H1 (cell line): ENCODE measurements around the gene PRSS21. TPM values are rescaled to one million over a fixed set of nuclear protein-coding genes. Genes with fewer than 3 reads are reported as not detected.
A peak's percentile ranks its signal among the peaks of the same experiment; 100 is the strongest.

Experiments used
- CTCF ChIA-PET: fragments of 300-600 bp; sonication (Branson Sonifier 250); formaldehyde crosslinking; loops from one replicate; lab custom pipeline; 2021; ENCODE audit not compliant: partially characterized antibody; lab: Charles Lee
- POLR2A ChIA-PET: fragments of 300-600 bp; sonication (Branson Sonifier 250); formaldehyde crosslinking; loops from one replicate; lab custom pipeline; 2021; ENCODE audit warnings: inconsistent platforms; ENCODE audit not compliant: partially characterized antibody; lab: Charles Lee
- DNase-seq, 2 experiments: peaks; one replicate each; pipeline versions ENCODE4 v3.0.0 to v3.0.0-alpha.2; 2010 to 2022; ENCODE audit warnings: low spot score in 2 of 2, low read depth in 1 of 2, mixed read lengths in 1 of 2
- FAIRE-seq: peaks from 2 replicates; lab custom pipeline; 2011; peaks lifted over from hg19 to GRCh38; lab: Jason Lieb, UNC
- H2AFZ ChIP-seq: 2 replicates; pipeline ENCODE4 v1.8.1; 2012; ENCODE audit warnings: low read length, inconsistent platforms
- H2AK5ac ChIP-seq: 2 replicates; pipeline ENCODE4 v1.6.1; 2013; ENCODE audit warnings: low read depth, low read length
- H2BK120ac ChIP-seq: replicated peaks from 2 replicates; pipeline ENCODE3; 2013; ENCODE audit warnings: low read depth, low read length, inconsistent platforms
- H2BK12ac ChIP-seq: 2 replicates; pipeline ENCODE4 v1.6.1; 2013; ENCODE audit warnings: low read depth, low read length
- H2BK15ac ChIP-seq: 2 replicates; pipeline ENCODE4 v1.6.1; 2013; ENCODE audit warnings: low read length
- H2BK20ac ChIP-seq: 2 replicates; pipeline ENCODE4 v1.6.1; 2013; ENCODE audit warnings: low read length
- H2BK5ac ChIP-seq: 2 replicates; pipeline ENCODE4 v1.6.1; 2013; ENCODE audit warnings: low read depth, low read length
- H3K14ac ChIP-seq: 2 replicates; pipeline ENCODE4 v1.6.1; 2013; ENCODE audit warnings: inconsistent platforms; ENCODE audit not compliant: insufficient read length
- H3K18ac ChIP-seq: 2 replicates; pipeline ENCODE4 v1.6.1; 2013; ENCODE audit warnings: low read length; ENCODE audit errors: extremely low read depth
- H3K23ac ChIP-seq: 2 replicates; pipeline ENCODE4 v1.6.1; 2013; ENCODE audit warnings: inconsistent platforms; ENCODE audit not compliant: insufficient read length
- H3K23me2 ChIP-seq: 2 replicates; pipeline ENCODE4 v1.6.1; 2013; ENCODE audit warnings: low read depth, low read length
- H3K27ac ChIP-seq: 2 replicates; pipeline ENCODE4 v1.6.1; 2011; ENCODE audit warnings: low read depth, low read length, inconsistent platforms
- H3K27me3 ChIP-seq, 4 experiments: replicated peaks in 1 of 4; 1 replicate in 1 of 4; 2 replicates in 3 of 4; pipeline versions ENCODE4 v1.6.1 to v1.8.1; 2011 to 2013; ENCODE audit warnings: low read length in 3 of 4, mild to moderate bottlenecking in 3 of 4, inconsistent platforms in 2 of 4, mixed read lengths in 2 of 4, moderate library complexity in 1 of 4; ENCODE audit not compliant: control insufficient read depth in 3 of 4, insufficient read depth in 3 of 4; ENCODE audit errors: extremely low read depth in 1 of 4
- H3K36me3 ChIP-seq, 4 experiments: 2 replicates each; pipeline versions ENCODE4 v1.6.1 to v1.8.1; 2011 to 2013; ENCODE audit warnings: mild to moderate bottlenecking in 4 of 4, low read length in 3 of 4, moderate library complexity in 2 of 4, control low read depth in 1 of 4, inconsistent platforms in 1 of 4; ENCODE audit not compliant: insufficient read depth in 4 of 4, control insufficient read depth in 2 of 4
- H3K4ac ChIP-seq: replicated peaks from 2 replicates; pipeline ENCODE3; 2013; ENCODE audit warnings: low read length, low read depth, mixed read lengths, inconsistent platforms; ENCODE audit not compliant: insufficient read length
- H3K4me1 ChIP-seq, 4 experiments: replicated peaks in 1 of 4; 1 replicate in 1 of 4; 2 replicates in 3 of 4; pipeline versions ENCODE4 v1.6.1 to v1.8.1; 2011 to 2013; ENCODE audit warnings: low read length in 3 of 4, inconsistent platforms in 2 of 4, mixed read lengths in 1 of 4; ENCODE audit not compliant: insufficient read depth in 4 of 4, control insufficient read depth in 3 of 4
- H3K4me2 ChIP-seq, 2 experiments: 2 replicates each; pipeline versions ENCODE4 v1.6.1 to v1.8.1; 2011 to 2013; ENCODE audit warnings: low read depth in 2 of 2, low read length in 2 of 2, control low read depth in 1 of 2, inconsistent platforms in 1 of 2, mild to moderate bottlenecking in 1 of 2; ENCODE audit not compliant: insufficient read depth in 1 of 2
- H3K4me3 ChIP-seq, 4 experiments: fragments of 200-600, 300-600 bp in 1 of 4; sonication (generic), shearing (Covaris generic), sonication (Bioruptor Twin) in 1 of 4; 2 replicates each; pipeline versions ENCODE4 v1.5.1 to v1.8.1; 2011 to 2016; ENCODE audit warnings: low read length in 4 of 4, low read depth in 3 of 4, control low read depth in 2 of 4, inconsistent platforms in 2 of 4, mild to moderate bottlenecking in 2 of 4, mixed read lengths in 1 of 4, moderate library complexity in 1 of 4; ENCODE audit not compliant: insufficient read depth in 2 of 4; ENCODE audit errors: extremely low read depth in 1 of 4
- H3K56ac ChIP-seq: replicated peaks from 2 replicates; pipeline ENCODE3; 2013; ENCODE audit warnings: low read depth, mild to moderate bottlenecking, mixed read lengths, low read length, inconsistent platforms; ENCODE audit not compliant: insufficient read length
- H3K79me1 ChIP-seq: 2 replicates; pipeline ENCODE4 v1.6.1; 2013; ENCODE audit warnings: low read depth, low read length, control low read depth
- H3K79me2 ChIP-seq, 2 experiments: 2 replicates each; pipeline versions ENCODE4 v1.6.1 to v1.8.1; 2012 to 2013; ENCODE audit warnings: low read length in 2 of 2, mild to moderate bottlenecking in 2 of 2, inconsistent platforms in 1 of 2; ENCODE audit not compliant: insufficient read depth in 2 of 2, control insufficient read depth in 1 of 2
- H3K9ac ChIP-seq, 4 experiments: replicated peaks in 1 of 4; 1 replicate in 1 of 4; 2 replicates in 3 of 4; pipeline versions ENCODE4 v1.6.1 to v1.8.1; 2011 to 2013; ENCODE audit warnings: low read depth in 3 of 4, low read length in 3 of 4, control low read depth in 2 of 4, mild to moderate bottlenecking in 2 of 4, moderate library complexity in 2 of 4, inconsistent platforms in 1 of 4; ENCODE audit errors: extremely low read depth in 1 of 4
- H3K9me3 ChIP-seq, 2 experiments: 2 replicates each; pipeline versions ENCODE4 v1.6.1 to v1.8.1; 2012 to 2013; ENCODE audit warnings: mild to moderate bottlenecking in 2 of 2, moderate library complexity in 2 of 2, control low read depth in 1 of 2, inconsistent platforms in 1 of 2, low read depth in 1 of 2, low read length in 1 of 2, mixed read lengths in 1 of 2; ENCODE audit not compliant: insufficient read depth in 2 of 2
- H4K20me1 ChIP-seq, 2 experiments: replicated peaks in 1 of 2; 2 replicates each; pipeline versions ENCODE3 to v1.8.1; 2011 to 2013; ENCODE audit warnings: inconsistent platforms in 2 of 2, low read length in 2 of 2, mild to moderate bottlenecking in 1 of 2; ENCODE audit not compliant: insufficient read depth in 2 of 2, control insufficient read depth in 1 of 2
- H4K5ac ChIP-seq: 2 replicates; pipeline ENCODE4 v1.6.1; 2013; ENCODE audit warnings: low read length, low read depth, mixed read lengths, inconsistent platforms; ENCODE audit not compliant: insufficient read length
- H4K8ac ChIP-seq: 2 replicates; pipeline ENCODE4 v1.8.0; 2013; ENCODE audit warnings: mild to moderate bottlenecking, moderate library complexity, low read length, inconsistent platforms; ENCODE audit not compliant: insufficient read depth; ENCODE audit errors: extremely low read depth
- H4K91ac ChIP-seq: replicated peaks from 2 replicates; pipeline ENCODE3; 2013; ENCODE audit warnings: low read length, mixed read lengths, inconsistent platforms; ENCODE audit not compliant: insufficient read length
- BCL11A ChIP-seq, 2 experiments: IDR thresholded peaks; one replicate each; pipeline ENCODE4 v1.6.1; 2011; ENCODE audit warnings: low read depth in 2 of 2, low read length in 2 of 2, mild to moderate bottlenecking in 2 of 2
- CTCF ChIP-seq, 3 experiments: IDR thresholded peaks; 1 replicate in 2 of 3; 2 replicates in 1 of 3; pipeline versions ENCODE4 v1.5.1 to v1.6.1; 2011; ENCODE audit warnings: low read length in 3 of 3, mild to moderate bottlenecking in 3 of 3, inconsistent platforms in 2 of 3, low read depth in 1 of 3, moderate library complexity in 1 of 3; ENCODE audit not compliant: insufficient read depth in 1 of 3; ENCODE audit errors: control extremely low read depth in 1 of 3
- FOSL1 ChIP-seq: IDR thresholded peaks from 2 replicates; pipeline ENCODE4 v1.6.1; 2011; ENCODE audit warnings: mild to moderate bottlenecking, low read depth, low read length, moderate library complexity; ENCODE audit not compliant: insufficient read depth
- PHF8 ChIP-seq: fragments of 200-600 bp; sonication (generic); conservative IDR thresholded peaks from 2 replicates; pipeline ENCODE4 v1.7.1; 2012; ENCODE audit warnings: low read depth, mild to moderate bottlenecking, inconsistent platforms, low read length, moderate library complexity
- WGBS, 2 experiments: shearing (Covaris generic) in 1 of 2; methylation state at CpG; one replicate each; pipeline versions ENCODE4 v1.1.6 to v1.1.7; 2013 to 2015; ENCODE audit warnings: low lambda C conversion rate in 2 of 2, mixed read lengths in 2 of 2, inconsistent platforms in 1 of 2, low coverage in 1 of 2, missing lambda C conversion rate in 1 of 2; ENCODE audit not compliant: insufficient replicate concordance in 2 of 2, insufficient coverage in 1 of 2, insufficient read length in 1 of 2; ENCODE audit errors: extremely low coverage in 1 of 2, missing lambda C conversion rate in 1 of 2; 5-methylcytosine and 5-hydroxymethylcytosine counted together
- polyA plus RNA-seq, 7 experiments: library from polyadenylated mRNA; depleted of rRNA in 3 of 7; stranded (reverse) in 5 of 7; unstranded in 2 of 7; fragments of >200 nt in 5 of 7; fragments of 200-250 nt in 2 of 7; gene quantifications; 1 replicate in 5 of 7; 2 replicates in 1 of 7; 4 replicates in 1 of 7; pipeline versions ENCODE4 v1.2.1 to v1.2.3, GENCODE V29; 2011 to 2013; ENCODE audit warnings: missing spikeins in 2 of 7, mixed read lengths in 2 of 7
- total RNA-seq: library from RNA; stranded (reverse); fragmentation: NEBNext Ultra II Directional; extraction: Animal tissue kit (Norgen Biotek cat#: 25700); gene quantifications from 2 replicates; pipeline ENCODE4 v1.2.1, GENCODE V29; 2021

The PRSS21 gene
- total and polyA plus RNA-seq, 2 of the 8 experiments (the other 6 are each of a cell fraction or from before 2014, with no cell fraction given): 0.76 to 1.0 TPM

DNA sequence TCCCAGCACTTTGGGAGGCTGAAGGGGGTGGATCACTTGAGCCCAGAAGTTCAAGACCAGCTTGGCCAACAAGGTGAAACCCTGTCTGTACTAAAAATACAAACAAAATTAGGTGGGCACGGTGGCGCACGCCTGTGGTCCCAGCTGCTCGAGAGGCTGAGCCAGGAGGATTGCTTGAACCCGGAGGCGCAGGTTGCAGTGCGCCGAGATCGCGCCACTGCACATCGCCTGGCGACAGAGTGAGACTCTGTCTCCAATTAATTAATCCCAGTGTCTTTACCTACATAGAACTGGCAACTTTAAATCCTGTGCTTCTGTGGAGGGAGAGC lies 38.4 kb upstream of the PRSS21 start:
- H2BK5ac ChIP-seq: peak overlapping the region; percentile 98
- no peak for FAIRE-seq
- no peaks in the 10 kb centered on the region for H3K9me3 ChIP-seq
- no peak overlapping the region for H4K5ac ChIP-seq
- H2AFZ ChIP-seq: no peak overlapping the region
- no peak overlapping the region for H3K56ac ChIP-seq
- H3K27ac ChIP-seq: peak overlapping the region; percentile 11; the same call in 1 of the 2 replicates
- no peak overlapping the region for H3K4ac ChIP-seq
- no peak overlapping the region for H2BK120ac ChIP-seq
- DNase-seq: no peak
- no peak overlapping the region for H4K91ac ChIP-seq
- H3K79me2 ChIP-seq: peaks cover 12 to 34% of the 10 kb centered on the region in 2 experiments
- H3K27me3 ChIP-seq: no peaks in the 10 kb centered on the region; a peak in 1 of 7 replicates
- no peak overlapping the region for H3K18ac ChIP-seq
- no peak overlapping the region for H2BK20ac ChIP-seq
- peaks cover 10% of the 10 kb centered on the region; the same call in 1 of the 2 replicates for H3K23me2 ChIP-seq
- peaks cover 0 to 4% (median under 1%) of the 10 kb centered on the region in 4 experiments; a peak in 5 of 7 replicates for H3K4me1 ChIP-seq
- 95% methylated on average over 12 of the region's 12 CpGs; no CpG with 5 or more reads in 1 of the 2 experiments for WGBS, 2 experiments
- H2BK15ac ChIP-seq: no peak overlapping the region
- peaks cover 2 to 8% of the 10 kb centered on the region in 2 experiments for H4K20me1 ChIP-seq
- H3K36me3 ChIP-seq: peaks cover 9 to 21% (median 12%) of the 10 kb centered on the region in 4 experiments; a peak in 5 of 8 replicates
- H3K4me3 ChIP-seq: peak overlapping the region; percentile 94 to 96 (median 96); a peak in 6 of 8 replicates
- H2BK12ac ChIP-seq: no peak overlapping the region
- ChIA-PET CTCF (interaction anchor here (0.5 to 1.3 kb wide), 9 partner anchors 11 to 929 kb away, joined by 3 to 5 read pairs (median 3); no protein-coding TSS in a partner anchor), POLR2A (interaction anchor here (0.8 to 9.5 kb wide), 16 partner anchors 9 to 104 kb away, joined by 3 to 180 read pairs (median 4); partner anchors contain the start of genes PRSS33 and SRRM2)
- no peak overlapping the region for H2AK5ac ChIP-seq
- peaks cover 10% of the 10 kb centered on the region; the same call in 1 of the 2 replicates for H3K79me1 ChIP-seq
- H3K9ac ChIP-seq: no peak overlapping the region
- H3K14ac ChIP-seq: no peak overlapping the region
- no peak overlapping the region; the same call in 1 of the 2 replicates for H4K8ac ChIP-seq
- TF ChIP-seq PHF8: no peak
- TF ChIP-seq BCL11A (IDR thresholded peaks at IDR 0.05; ENCODE audit: low read depth in 2 of 2, low read length in 2 of 2): no peak
- TF ChIP-seq CTCF (IDR thresholded peaks at IDR 0.05; ENCODE audit: control extremely low read depth in 1 of 3, insufficient read depth in 1 of 3, low read depth in 1 of 3, low read length in 3 of 3): no peak
- TF ChIP-seq FOSL1: no peak
- no peak overlapping the region for H3K23ac ChIP-seq
- H3K4me2 ChIP-seq: peak overlapping the region; percentile 88 to 94; a peak in 3 of 4 replicates
